KBM-7 (cell line): Measurements from ENCODE around the gene CD34.
"Not testable (repeated sequence)": the region's sequence is repeated elsewhere in the genome, so short reads cannot be mapped to it uniquely, and the experiment has no call there.

Source experiments
- DNase-seq: peaks from one replicate; pipeline ENCODE4 v3.0.0-alpha.2; 2015
- in situ Hi-C: fragments of 300-500 bp; cut with MboI; formaldehyde crosslinking; loops from 2 replicates; pipeline ENCODE4 v1.14.3; 2020; ENCODE audit warnings: low sequenced_read_pairs, low pct_unique_long_range_greater_than_20kb, mixed read lengths

CD34 gene

GRCh38 chr1:207883660-207884250, 27.2 kb downstream of the CD34 start:
- DNase-seq = no peak
- in situ Hi-C loops = no loop called here

DNA sequence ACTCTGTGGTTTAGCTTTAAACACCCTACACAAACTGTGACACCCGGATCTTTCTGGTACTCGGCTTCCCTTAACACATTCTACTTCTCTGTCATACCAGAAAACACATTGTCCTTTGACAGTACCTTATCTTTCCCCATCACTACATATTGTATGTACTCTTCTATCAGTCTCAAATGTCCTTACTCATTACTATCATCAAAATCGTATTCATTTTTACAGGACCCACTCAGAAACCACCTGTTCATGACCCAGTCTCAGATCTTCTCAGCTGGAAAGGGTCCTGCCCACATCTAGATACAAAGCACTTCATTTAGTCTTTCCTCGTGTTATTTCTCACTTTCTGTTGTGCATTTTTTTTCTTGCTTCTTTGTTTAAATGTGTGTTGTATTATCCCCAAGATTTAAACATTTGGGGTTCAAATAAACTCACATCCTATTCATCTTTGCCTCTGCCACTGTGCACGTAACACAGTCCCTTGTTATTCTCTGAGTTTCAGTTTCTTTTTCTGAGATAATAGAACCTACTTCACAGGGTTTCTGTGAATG, 27.7 kb downstream of the CD34 start:
- no peak for DNase-seq
- in situ Hi-C loops = no loop called here

GRCh38 chr1:207882692-207883091, 28.2 kb downstream of the CD34 start:
- in situ Hi-C loops = no loop called here
- no peak for DNase-seq

GRCh38 chr1:207878939-207879338, 32.0 kb downstream of the CD34 start:
- no peak for DNase-seq
- in situ Hi-C loops = no loop called here

DNA sequence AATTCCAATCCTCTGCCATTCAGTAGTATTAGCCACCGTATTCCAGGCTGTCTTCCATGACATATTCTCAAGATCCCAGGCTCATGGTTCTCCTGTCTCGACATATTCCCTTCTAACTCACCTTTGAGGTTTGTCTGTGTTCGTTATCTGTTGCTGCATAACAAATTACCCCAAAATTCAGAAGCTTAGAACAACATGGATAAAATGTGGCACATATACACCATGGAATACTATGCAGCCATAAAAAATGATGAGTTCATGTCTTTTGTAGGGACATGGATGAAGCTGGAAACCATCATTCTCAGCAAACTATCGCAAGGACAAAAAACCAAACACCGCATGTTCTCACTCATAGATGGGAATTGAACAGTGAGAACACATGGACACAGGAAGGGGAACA, 33.0 kb downstream of the CD34 start:
- in situ Hi-C loops, DNase-seq: not testable (repeated sequence)

- in situ Hi-C loops = no loop called here
- DNase-seq = no peak
Measured at GRCh38 chr1:207876131-207876530, 34.8 kb downstream of the CD34 start.

- in situ Hi-C loops = no loop called here
- DNase-seq = no peak
Measured at GRCh38 chr1:207875532-207875931, 35.4 kb downstream of the CD34 start.

- in situ Hi-C loops = no loop called here
- DNase-seq = peak; percentile 92
Measured at GRCh38 chr1:207873055-207873890, 37.7 kb downstream of the CD34 start.

GRCh38 chr1:207872621-207873020, 38.3 kb downstream of the CD34 start:
- in situ Hi-C loops = no loop called here
- DNase-seq = no peak

- in situ Hi-C loops = no loop called here
- no peak for DNase-seq
Measured at GRCh38 chr1:207871117-207871649, 39.7 kb downstream of the CD34 start.

DNA sequence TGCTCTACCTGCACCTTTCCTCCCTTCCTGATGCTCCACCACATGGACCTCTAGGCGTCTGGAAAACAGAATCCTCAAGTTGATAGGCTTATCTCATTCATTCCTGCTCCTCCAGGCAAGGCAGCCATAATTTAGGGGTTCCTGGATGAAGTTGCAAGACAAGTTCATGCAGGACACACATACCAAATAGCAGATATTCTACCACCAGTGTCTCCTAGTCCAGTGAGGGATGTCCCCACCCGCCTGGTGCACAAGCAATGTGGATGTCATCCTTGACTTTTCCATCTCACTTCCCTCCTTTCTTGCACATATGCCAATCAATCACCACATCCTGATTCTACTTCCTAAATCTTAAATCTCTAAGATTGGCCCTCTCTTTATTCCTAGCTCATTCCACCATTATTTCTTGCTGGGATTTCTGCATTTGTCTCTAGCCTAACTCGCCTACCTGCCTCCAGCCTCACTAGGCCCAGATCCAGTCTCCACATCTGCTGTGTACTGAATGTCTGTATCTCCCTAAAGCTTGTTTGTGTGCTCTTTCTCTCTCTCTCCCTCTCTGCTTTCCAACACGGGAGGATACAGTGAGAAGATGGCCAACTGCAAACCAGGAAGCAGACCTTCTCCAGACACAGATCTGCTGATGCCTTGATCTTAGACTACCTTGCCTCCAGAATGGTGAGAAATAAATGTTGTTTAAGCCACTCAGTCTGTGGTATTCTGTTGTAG, 40.5 kb downstream of the CD34 start:
- DNase-seq = no peak
- in situ Hi-C loops = no loop called here

DNA sequence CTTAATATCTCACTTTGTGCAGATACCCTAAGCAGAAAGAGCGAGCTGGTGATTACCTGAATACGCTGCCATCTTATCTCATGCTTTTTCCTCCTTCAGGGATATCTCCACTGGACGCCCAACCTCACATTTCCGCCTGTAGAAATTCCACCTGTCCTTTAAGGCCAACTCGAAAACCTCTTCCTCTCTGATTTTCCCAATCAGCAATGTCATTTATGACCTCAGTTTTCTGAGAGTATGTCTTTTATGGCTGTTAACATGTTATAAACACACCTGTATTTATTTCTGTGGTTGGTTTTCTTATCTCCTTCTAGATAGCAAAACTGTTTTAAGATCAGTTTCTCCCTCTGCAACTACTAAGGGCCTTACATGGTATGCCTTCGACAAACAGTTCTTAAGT, 41.1 kb downstream of the CD34 start:
- in situ Hi-C loops = no loop called here
- DNase-seq = no peak

GRCh38 chr1:207868774-207869721, 41.9 kb downstream of the CD34 start:
- in situ Hi-C loops = no loop called here

GRCh38 chr1:207868251-207868773, 42.6 kb downstream of the CD34 start:
- peak; percentile 32 for DNase-seq
- in situ Hi-C loops = no loop called here

More at GRCh38 chr1:207868774-207869721, 41.9 kb downstream of the CD34 start:
- peak; percentile 80 for DNase-seq

DNA sequence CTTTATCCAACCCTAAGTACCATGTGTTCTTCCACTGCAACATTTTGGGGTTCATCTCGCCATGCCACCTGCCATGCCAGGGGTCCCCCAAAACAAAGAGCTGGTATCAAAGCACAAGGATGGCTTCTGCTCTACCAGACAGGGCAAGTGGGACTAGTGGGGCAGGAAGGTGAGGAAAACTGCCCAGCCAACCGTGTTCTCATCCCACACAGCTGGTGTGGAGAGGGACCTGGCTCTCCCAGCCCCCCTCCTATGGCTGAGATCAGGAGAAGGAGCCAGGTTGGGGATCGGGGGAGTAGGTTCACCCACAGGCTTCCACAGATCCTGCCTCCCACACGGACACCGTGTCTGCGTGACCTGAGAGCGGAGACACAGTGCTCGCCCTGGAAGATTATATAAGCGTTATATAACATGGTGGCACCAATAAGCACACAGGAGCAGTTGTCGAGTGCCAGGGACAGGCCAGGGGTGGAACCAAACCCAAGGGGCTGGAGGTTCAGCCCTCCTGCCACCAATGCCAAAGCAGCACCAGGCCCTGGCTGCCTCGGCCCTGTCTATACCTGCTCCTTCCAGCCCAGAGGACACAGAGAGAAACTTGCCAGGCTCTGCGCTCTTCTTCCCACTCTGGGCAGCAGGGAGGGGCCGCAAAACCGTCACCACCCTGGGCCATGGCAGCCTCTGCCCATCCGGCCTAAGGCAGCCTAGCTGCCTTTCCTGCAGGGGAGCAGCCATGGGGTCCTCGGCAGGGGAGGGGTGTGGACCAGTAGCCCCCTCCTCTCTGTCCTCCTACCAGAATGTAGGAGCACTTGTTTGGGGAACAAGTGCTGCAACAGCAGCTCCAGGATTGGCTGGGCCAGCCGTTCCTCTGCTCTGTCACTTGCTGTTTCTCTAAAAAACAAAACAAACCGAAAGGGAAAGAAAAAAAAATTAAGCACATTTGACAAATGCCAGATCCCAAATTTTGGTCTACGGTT, 43.5 kb downstream of the CD34 start:
- DNase-seq = no peak
- in situ Hi-C loops = no loop called here

DNA sequence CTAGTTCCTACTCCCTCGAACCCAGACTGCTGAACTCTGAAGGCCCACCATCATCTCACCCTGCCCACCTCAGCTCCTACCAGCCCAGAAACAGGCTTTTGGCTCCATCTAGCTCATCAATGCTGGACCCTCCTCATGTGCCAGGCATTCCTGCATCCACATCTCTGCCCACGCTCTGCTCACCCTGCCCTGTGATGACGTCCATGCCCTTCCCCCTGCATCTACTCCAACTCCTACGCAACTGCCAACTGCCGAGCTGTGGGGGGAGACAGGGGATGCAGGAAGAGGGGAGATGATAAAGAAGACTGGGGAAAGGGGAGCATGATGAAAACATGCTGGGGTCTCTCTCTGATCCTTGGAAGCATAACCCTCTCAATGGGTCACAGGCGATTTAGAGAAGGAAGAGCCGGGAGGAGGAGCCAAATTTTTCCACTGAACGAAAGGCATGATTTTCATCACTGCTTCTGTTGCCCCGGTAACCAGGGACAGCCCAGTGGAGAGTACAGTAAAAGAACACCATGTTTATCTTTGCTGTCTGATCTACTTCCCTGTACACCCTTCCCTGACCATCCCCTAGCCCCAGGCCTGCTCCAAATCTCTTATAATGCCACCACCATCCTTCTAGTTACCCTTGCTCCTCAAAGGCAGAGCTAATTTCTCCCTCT, 44.3 kb downstream of the CD34 start:
- in situ Hi-C loops = no loop called here
- peak; percentile 55 for DNase-seq
